SK-N-SH (cell line): Measurements from ENCODE around the gene ERH. TPM values are rescaled to one million over a fixed set of nuclear protein-coding genes. Genes with fewer than 3 reads are reported as not detected.

ENCODE experiments used
- CTCF ChIA-PET: fragments of 300-600, 350-600 bp; formaldehyde crosslinking; extraction: SDS; loops from one replicate; lab custom pipeline; 2021; lab: Yijun Ruan, JAX
- POLR2A ChIA-PET: fragments of 350-600 bp; sonication (Branson Sonifier 250); formaldehyde crosslinking; extraction: SDS; loops from one replicate; lab custom pipeline; 2020; ENCODE audit warnings: antibody characterized with exemption, inconsistent platforms; lab: Yijun Ruan, JAX
- DNase-seq: peaks from one replicate; pipeline ENCODE4 v3.0.0; 2012
- H2AFZ ChIP-seq: fragments of 200-600 bp; sonication (generic); 2 replicates; pipeline ENCODE4 v1.8.1; 2016; ENCODE audit warnings: antibody characterized with exemption, mild to moderate bottlenecking, low read depth
- H3F3A ChIP-seq: fragments of 200-600 bp; sonication (generic); replicated peaks from 2 replicates; pipeline ENCODE3; 2016; ENCODE audit warnings: antibody characterized with exemption, mild to moderate bottlenecking; ENCODE audit not compliant: insufficient read depth
- H3K27ac ChIP-seq, 2 experiments: fragments of 200-500 bp in 1 of 2; fragments of 200-600 bp in 1 of 2; sonication (Bioruptor generic) in 1 of 2; sonication (generic), shearing (Covaris generic) in 1 of 2; 2 replicates each; pipeline versions ENCODE4 v1.5.1 to v1.6.1; 2014 to 2016; ENCODE audit warnings: low read depth in 2 of 2, inconsistent platforms in 1 of 2, low read length in 1 of 2, mild to moderate bottlenecking in 1 of 2, mixed read lengths in 1 of 2
- H3K27me3 ChIP-seq: fragments of 200-600 bp; sonication (generic), shearing (Covaris generic); 2 replicates; pipeline ENCODE4 v1.6.1; 2016; ENCODE audit warnings: mixed run types; ENCODE audit not compliant: insufficient read depth
- H3K36me3 ChIP-seq, 2 experiments: fragments of 200-500 bp in 1 of 2; fragments of 200-600 bp in 1 of 2; sonication (Bioruptor generic) in 1 of 2; sonication (generic) in 1 of 2; replicated peaks in 1 of 2; 2 replicates each; pipeline versions ENCODE3 to v1.5.1; 2014 to 2016; ENCODE audit warnings: low read length in 1 of 2, mild to moderate bottlenecking in 1 of 2; ENCODE audit not compliant: insufficient read depth in 2 of 2, control insufficient read depth in 1 of 2
- H3K4me1 ChIP-seq, 2 experiments: fragments of 200-500 bp in 1 of 2; fragments of 200-600 bp in 1 of 2; sonication (Bioruptor generic) in 1 of 2; sonication (generic), shearing (Covaris generic) in 1 of 2; 2 replicates each; pipeline versions ENCODE4 v1.5.1 to v1.6.1; 2014 to 2016; ENCODE audit warnings: low read depth in 1 of 2, low read length in 1 of 2, mixed run types in 1 of 2; ENCODE audit not compliant: insufficient read depth in 2 of 2, control insufficient read depth in 1 of 2
- H3K4me2 ChIP-seq: fragments of 200-600 bp; sonication (generic), shearing (Covaris generic); 2 replicates; pipeline ENCODE4 v1.6.1; 2017; ENCODE audit warnings: mixed run types
- H3K4me3 ChIP-seq, 2 experiments: fragments of 200-500 bp in 1 of 2; fragments of 200-600 bp in 1 of 2; sonication (Bioruptor generic) in 1 of 2; sonication (generic), shearing (Covaris generic) in 1 of 2; 2 replicates each; pipeline versions ENCODE4 v1.5.1 to v1.8.1; 2014 to 2016; ENCODE audit warnings: low read depth in 2 of 2, inconsistent platforms in 1 of 2, low read length in 1 of 2, mild to moderate bottlenecking in 1 of 2, mixed read lengths in 1 of 2, moderate library complexity in 1 of 2
- H3K79me2 ChIP-seq: fragments of 200-600 bp; sonication (generic); 2 replicates; pipeline ENCODE4 v1.8.1; 2017; ENCODE audit warnings: mild to moderate bottlenecking; ENCODE audit not compliant: insufficient read depth
- H3K9ac ChIP-seq: fragments of 200-600 bp; sonication (generic); 2 replicates; pipeline ENCODE4 v1.6.1; 2017; ENCODE audit warnings: mixed run types
- H3K9me2 ChIP-seq: fragments of 200-600 bp; sonication (generic); 2 replicates; pipeline ENCODE4 v1.6.1; 2017; ENCODE audit warnings: mixed run types
- H3K9me3 ChIP-seq: fragments of 200-600 bp; sonication (generic); 2 replicates; pipeline ENCODE4 v1.6.1; 2017; ENCODE audit warnings: mixed run types, mild to moderate bottlenecking, moderate library complexity
- H4K20me1 ChIP-seq: fragments of 200-600 bp; sonication (generic); 2 replicates; pipeline ENCODE4 v1.6.1; 2017; ENCODE audit warnings: mild to moderate bottlenecking, mixed run types; ENCODE audit not compliant: insufficient read depth
- CTCF ChIP-seq: fragments of 200-600 bp; sonication (generic); IDR thresholded peaks from 2 replicates; pipeline ENCODE4 v1.6.1; 2017; ENCODE audit warnings: antibody characterized with exemption, mild to moderate bottlenecking, moderate library complexity
- ELF1 ChIP-seq: IDR thresholded peaks from 2 replicates; pipeline ENCODE4 v1.4.0; 2012
- EP300 ChIP-seq, 2 experiments: IDR thresholded peaks; 2 replicates each; pipeline versions ENCODE4 v1.4.0 to v1.6.1; 2012; ENCODE audit warnings: borderline replicate concordance in 1 of 2, low read depth in 1 of 2, low read length in 1 of 2
- FOSL2 ChIP-seq: IDR thresholded peaks from 2 replicates; pipeline ENCODE4 v1.4.0; 2012; ENCODE audit warnings: low read depth, mild to moderate bottlenecking, moderate library complexity, borderline replicate concordance
- FOXJ3 ChIP-seq: sonication (generic); formaldehyde crosslinking; IDR thresholded peaks from 2 replicates; pipeline ENCODE4 v1.5.1; 2020; ENCODE audit warnings: mild to moderate bottlenecking, missing genetic modification reagents
- IRF3 ChIP-seq: fragments of 150-350 bp; IDR thresholded peaks from 2 replicates; pipeline ENCODE4 v1.6.1; 2016; ENCODE audit warnings: mild to moderate bottlenecking, low read depth, low read length
- JUND ChIP-seq: IDR thresholded peaks from 2 replicates; pipeline ENCODE4 v1.4.0; 2012
- MEF2A ChIP-seq: IDR thresholded peaks from 2 replicates; pipeline ENCODE4 v1.4.0; 2012; ENCODE audit warnings: low read depth, borderline replicate concordance
- NFIC ChIP-seq: IDR thresholded peaks from 2 replicates; pipeline ENCODE4 v1.4.0; 2012; ENCODE audit warnings: borderline replicate concordance
- RAD21 ChIP-seq: IDR thresholded peaks from 2 replicates; pipeline ENCODE4 v1.6.1; 2012; ENCODE audit warnings: mild to moderate bottlenecking, low read length
- RFX5 ChIP-seq: IDR thresholded peaks from 2 replicates; pipeline ENCODE4 v1.6.1; 2012; ENCODE audit warnings: mild to moderate bottlenecking, improper control_type of control experiment, low read length
- SIN3A ChIP-seq: IDR thresholded peaks from 2 replicates; pipeline ENCODE4 v1.6.1; 2012; ENCODE audit warnings: low read depth, mild to moderate bottlenecking, low read length, moderate library complexity, borderline replicate concordance
- SMC3 ChIP-seq: IDR thresholded peaks from 2 replicates; pipeline ENCODE4 v1.6.1; 2012; ENCODE audit warnings: low read depth, low read length, improper control_type of control experiment
- TCF12 ChIP-seq: IDR thresholded peaks from 2 replicates; pipeline ENCODE4 v1.4.0; 2012
- ZBTB33 ChIP-seq: IDR thresholded peaks from 2 replicates; pipeline ENCODE4 v1.4.0; 2012; ENCODE audit warnings: low read depth, borderline replicate concordance
- WGBS: methylation state at CpG from one replicate; pipeline ENCODE4 v1.1.6; 2017; ENCODE audit warnings: low lambda C conversion rate; 5-methylcytosine and 5-hydroxymethylcytosine counted together
- polyA plus RNA-seq, 3 experiments: library from polyadenylated mRNA; depleted of rRNA; stranded (reverse); fragments of >200 nt; gene quantifications; 2 replicates each; pipeline ENCODE4 v1.2.3, GENCODE V29; 2012
- TF ChIP-seq, protein P1 (sequence below): IDR thresholded peaks from 2 replicates; pipeline ENCODE4 v1.4.0; 2012; ENCODE audit warnings: low read depth
- TF ChIP-seq, protein P2 (sequence below): fragments of 150-350 bp; IDR thresholded peaks from 2 replicates; pipeline ENCODE4 v1.6.1; 2017; ENCODE audit warnings: antibody characterized with exemption, low read length, low read depth, borderline replicate concordance

The ERH gene
- polyA plus RNA-seq, 1 of the 3 experiments (the other 2 are of a cell fraction): 186 TPM

GRCh38 chr14:69360438-69361108, 37.5 kb downstream of the ERH start (continued):
- TF ChIP-seq ZBTB33 (no peak), JUND (no peak)

DNA sequence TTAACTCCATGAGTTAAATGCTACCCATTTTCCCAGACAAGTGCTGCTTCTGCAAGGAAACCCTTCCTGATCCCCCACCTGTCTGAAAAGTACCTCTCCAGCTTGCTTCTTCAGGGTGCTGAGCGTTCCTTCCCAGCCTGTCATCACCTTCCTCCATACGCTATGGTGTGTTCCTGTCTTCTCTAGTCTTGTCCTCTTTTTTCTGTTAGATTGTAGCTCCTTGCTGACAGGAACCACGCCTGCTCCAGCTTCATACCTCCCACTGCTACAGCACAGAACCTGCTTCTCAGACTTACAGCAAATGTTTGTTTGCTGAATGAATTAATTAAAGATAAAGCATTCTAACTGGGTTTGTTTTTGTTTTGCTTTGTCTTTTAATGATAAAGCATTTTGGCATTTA, 39.1 kb downstream of the ERH start:
- TF ChIP-seq JUND: no peak
- no peak for TF ChIP-seq SMC3
- TF ChIP-seq NFIC: no peak
- no peak for TF ChIP-seq ZBTB33
- no peak for TF ChIP-seq IRF3
- TF ChIP-seq, protein P1, sequence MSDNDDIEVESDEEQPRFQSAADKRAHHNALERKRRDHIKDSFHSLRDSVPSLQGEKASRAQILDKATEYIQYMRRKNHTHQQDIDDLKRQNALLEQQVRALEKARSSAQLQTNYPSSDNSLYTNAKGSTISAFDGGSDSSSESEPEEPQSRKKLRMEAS: no peak
- TF ChIP-seq RAD21: no peak
- TF ChIP-seq TCF12: no peak
- TF ChIP-seq EP300 (IDR thresholded peaks at IDR 0.05; ENCODE audit: borderline replicate concordance in 1 of 2, low read depth in 1 of 2, low read length in 1 of 2): no peak
- no peak for TF ChIP-seq RFX5
- TF ChIP-seq CTCF: no peak
- TF ChIP-seq ELF1: no peak
- TF ChIP-seq, protein P2, sequence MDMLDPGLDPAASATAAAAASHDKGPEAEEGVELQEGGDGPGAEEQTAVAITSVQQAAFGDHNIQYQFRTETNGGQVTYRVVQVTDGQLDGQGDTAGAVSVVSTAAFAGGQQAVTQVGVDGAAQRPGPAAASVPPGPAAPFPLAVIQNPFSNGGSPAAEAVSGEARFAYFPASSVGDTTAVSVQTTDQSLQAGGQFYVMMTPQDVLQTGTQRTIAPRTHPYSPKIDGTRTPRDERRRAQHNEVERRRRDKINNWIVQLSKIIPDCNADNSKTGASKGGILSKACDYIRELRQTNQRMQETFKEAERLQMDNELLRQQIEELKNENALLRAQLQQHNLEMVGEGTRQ: no peak
- TF ChIP-seq SIN3A: no peak
- TF ChIP-seq FOSL2: no peak
- no peak for TF ChIP-seq MEF2A
- TF ChIP-seq FOXJ3: no peak
- no peak overlapping the region for H3K4me3 ChIP-seq
- no peak overlapping the region for H3K27ac ChIP-seq
- H3F3A ChIP-seq: no peaks in the 10 kb centered on the region
- peaks cover 0 to 3% of the 10 kb centered on the region in 2 experiments for H3K36me3 ChIP-seq
- H3K4me1 ChIP-seq: peaks cover 4 to 10% of the 10 kb centered on the region in 2 experiments; a peak in 2 of 4 replicates
- ChIA-PET POLR2A (no interaction called here), CTCF (interaction anchor here (1.3 kb wide), 1 partner anchor 98 kb away, joined by 5 read pairs; no protein-coding TSS in a partner anchor)
- DNase-seq: no peak
- no peak overlapping the region for H3K4me2 ChIP-seq
- H3K9ac ChIP-seq: no peak overlapping the region
- H4K20me1 ChIP-seq: no peaks in the 10 kb centered on the region
- H3K9me3 ChIP-seq: no peaks in the 10 kb centered on the region
- H3K79me2 ChIP-seq: no peaks in the 10 kb centered on the region
- no peaks in the 10 kb centered on the region for H3K9me2 ChIP-seq
- WGBS: 93% methylated on average over 3 of the region's 3 CpGs
- no peaks in the 10 kb centered on the region for H3K27me3 ChIP-seq
- no peak overlapping the region for H2AFZ ChIP-seq
